Measurements from ENCODE around the gene IQCH.

Gene IQCH

GRCh38 chr15:67548862-67549651 is 294.5 kb downstream of the IQCH start:
- Histone ChIP-seq H3K9me3 (ENCODE audit: insufficient read depth, low read depth, low read length) (no peaks in the 10 kb centered on the region), H3K4me3 (ENCODE audit: low read length) (peak overlapping the region; percentile 52), H3K27ac (ENCODE audit: low read length) (peak overlapping the region; percentile 23), H3K36me3 (ENCODE audit: insufficient read depth, low read depth, low read length) (peaks cover 15% of the 10 kb centered on the region), H3K9ac (ENCODE audit: low read depth, low read length) (peak overlapping the region; percentile 27; the same call in 1 of the 2 replicates), H3K4me1 (ENCODE audit: insufficient read depth, low read length) (peaks cover 23% of the 10 kb centered on the region), H3K27me3 (ENCODE audit: insufficient read depth, low read length) (no peaks in the 10 kb centered on the region)

DNA sequence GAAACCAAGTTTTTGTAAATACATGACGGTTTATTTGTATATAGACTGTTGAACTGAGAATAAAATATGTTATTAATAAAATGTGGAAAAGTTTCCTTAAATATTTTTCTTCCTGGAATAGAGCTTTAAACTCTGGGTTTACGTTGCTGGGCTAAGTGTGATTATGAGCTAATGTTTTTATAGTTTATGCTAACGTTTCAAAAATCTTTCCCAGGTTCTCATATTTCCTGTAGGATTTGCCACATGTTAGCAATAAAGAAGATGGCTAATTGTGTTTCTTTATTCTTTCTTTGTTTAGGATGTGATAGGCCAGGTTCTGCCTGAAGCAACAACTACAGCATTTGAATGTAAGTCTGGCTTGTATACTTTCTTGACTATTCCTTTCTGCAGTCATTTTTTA is 295.1 kb downstream of the IQCH start:
- Histone ChIP-seq H3K27ac (ENCODE audit: low read length) (no peak overlapping the region), H3K27me3 (ENCODE audit: insufficient read depth, low read length) (no peaks in the 10 kb centered on the region), H3K9ac (ENCODE audit: low read depth, low read length) (no peak overlapping the region; the same call in 1 of the 2 replicates), H3K36me3 (ENCODE audit: insufficient read depth, low read depth, low read length) (peaks cover 15% of the 10 kb centered on the region), H3K9me3 (ENCODE audit: insufficient read depth, low read depth, low read length) (no peaks in the 10 kb centered on the region), H3K4me3 (ENCODE audit: low read length) (no peak overlapping the region), H3K4me1 (ENCODE audit: insufficient read depth, low read length) (peaks cover 23% of the 10 kb centered on the region)

DNA sequence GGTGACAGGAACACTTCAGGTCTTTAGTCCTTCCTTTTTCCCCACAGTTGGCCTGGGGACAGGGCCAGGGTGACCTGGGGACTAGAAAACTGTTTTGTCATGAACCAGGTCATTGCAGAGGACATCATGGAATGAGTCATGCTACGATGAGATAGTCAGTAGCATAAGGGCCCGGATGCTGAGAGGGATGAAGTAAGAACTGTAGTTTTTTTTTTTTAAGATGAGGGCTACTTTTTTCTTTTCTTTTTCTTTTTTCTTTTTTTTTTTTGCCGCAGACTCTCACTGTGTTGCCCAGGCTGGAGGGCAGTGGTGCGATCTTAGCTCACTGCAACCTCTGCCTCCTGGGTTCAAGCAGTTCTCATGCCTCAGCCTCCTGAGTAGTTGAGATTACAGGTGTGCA is 295.9 kb downstream of the IQCH start:
- Histone ChIP-seq H3K27ac (ENCODE audit: low read length) (no peak overlapping the region), H3K4me3 (ENCODE audit: low read length) (no peak overlapping the region), H3K9me3 (ENCODE audit: insufficient read depth, low read depth, low read length) (no peaks in the 10 kb centered on the region), H3K4me1 (ENCODE audit: insufficient read depth, low read length) (peaks cover 23% of the 10 kb centered on the region), H3K36me3 (ENCODE audit: insufficient read depth, low read depth, low read length) (peaks cover 15% of the 10 kb centered on the region), H3K9ac (ENCODE audit: low read depth, low read length) (no peak overlapping the region), H3K27me3 (ENCODE audit: insufficient read depth, low read length) (no peaks in the 10 kb centered on the region)

- Histone ChIP-seq H3K27ac (ENCODE audit: low read length) (no peak overlapping the region), H3K9me3 (ENCODE audit: insufficient read depth, low read depth, low read length) (no peaks in the 10 kb centered on the region), H3K9ac (ENCODE audit: low read depth, low read length) (no peak overlapping the region), H3K4me1 (ENCODE audit: insufficient read depth, low read length) (peaks cover 23% of the 10 kb centered on the region), H3K36me3 (ENCODE audit: insufficient read depth, low read depth, low read length) (peaks cover 12% of the 10 kb centered on the region), H3K27me3 (ENCODE audit: insufficient read depth, low read length) (no peaks in the 10 kb centered on the region), H3K4me3 (ENCODE audit: low read length) (no peak overlapping the region)
These were observed 296.7 kb downstream of the IQCH start for GRCh38 chr15:67551207-67551743.
